ENCODE data around the gene RNF115.
"Not testable (repeated sequence)": the region's sequence is repeated elsewhere in the genome, so short reads cannot be mapped to it uniquely, and the experiment has no call there.

Gene RNF115

DNA sequence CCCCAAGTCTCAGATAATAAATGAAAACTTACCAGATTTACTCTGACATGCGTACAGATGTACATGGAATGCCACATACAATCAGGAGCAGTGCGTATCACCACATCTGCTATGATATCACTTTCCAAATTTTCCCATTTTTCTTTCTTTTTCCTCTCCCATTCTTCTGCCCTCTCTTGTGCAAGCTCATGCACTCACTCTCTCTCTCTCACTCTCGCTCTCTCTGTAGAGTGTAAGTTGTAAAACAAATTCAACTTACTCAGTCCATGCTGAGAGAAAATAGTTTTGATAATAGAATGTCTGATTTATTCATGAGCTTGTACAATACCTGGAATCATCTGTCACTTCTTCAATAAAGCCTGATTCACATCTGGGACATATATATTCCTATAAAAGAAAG lies 35.3 kb downstream of the RNF115 start:
- H3K27me3 ChIP-seq = no peaks in the 10 kb centered on the region
- H3K9me3 ChIP-seq (replicated peaks in 1 of 11) = no peaks in the 10 kb centered on the region
- H4K20me1 ChIP-seq = peaks cover 0 to 27% (median 8%) of the 10 kb centered on the region in 11 experiments; a peak in 7 of 22 replicates
- TF ChIP-seq Cebpa-rat (IDR thresholded peaks at IDR 0.05) = no peak
- no peak overlapping the region for H3K9ac ChIP-seq
- no peaks in the 10 kb centered on the region for H3K4me1 ChIP-seq
- H3K27ac ChIP-seq = no peak overlapping the region
- H3K36me3 ChIP-seq = peaks cover 38 to 80% (median 60%) of the 10 kb centered on the region in 11 experiments
- no peak overlapping the region for H3K4me2 ChIP-seq
- no peak overlapping the region for H3K4me3 ChIP-seq

DNA sequence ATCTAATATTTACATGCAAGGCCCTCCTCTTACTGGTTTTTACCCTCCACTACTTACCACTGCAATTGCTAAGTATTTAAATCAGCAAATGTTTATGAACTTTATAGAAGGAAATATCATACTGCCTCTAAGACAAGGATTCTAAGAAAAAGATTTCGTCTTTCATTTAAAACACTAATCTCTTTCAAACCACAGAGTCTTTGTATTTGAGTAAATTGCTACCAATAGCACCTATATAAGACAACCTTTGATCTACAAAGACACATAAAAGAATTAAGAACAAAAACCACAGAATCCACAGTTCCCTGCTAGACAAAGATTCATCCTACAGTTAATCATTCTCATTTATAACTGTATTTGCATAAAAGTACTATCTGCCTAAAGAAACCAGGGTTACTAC lies 37.6 kb downstream of the RNF115 start:
- no peaks in the 10 kb centered on the region for H3K27me3 ChIP-seq
- H3K4me2 ChIP-seq = no peak overlapping the region
- H3K9ac ChIP-seq = no peak overlapping the region
- no peak overlapping the region for H3K4me3 ChIP-seq
- no peaks in the 10 kb centered on the region for H3K9me3 ChIP-seq (replicated peaks in 1 of 11)
- no peak for TF ChIP-seq Cebpa-rat (IDR thresholded peaks at IDR 0.05)
- H3K27ac ChIP-seq = no peak overlapping the region
- H3K4me1 ChIP-seq = no peaks in the 10 kb centered on the region
- peaks cover 35 to 82% (median 55%) of the 10 kb centered on the region in 11 experiments for H3K36me3 ChIP-seq
- H4K20me1 ChIP-seq = peaks cover 0 to 27% (median 5%) of the 10 kb centered on the region in 11 experiments; a peak in 6 of 22 replicates

DNA sequence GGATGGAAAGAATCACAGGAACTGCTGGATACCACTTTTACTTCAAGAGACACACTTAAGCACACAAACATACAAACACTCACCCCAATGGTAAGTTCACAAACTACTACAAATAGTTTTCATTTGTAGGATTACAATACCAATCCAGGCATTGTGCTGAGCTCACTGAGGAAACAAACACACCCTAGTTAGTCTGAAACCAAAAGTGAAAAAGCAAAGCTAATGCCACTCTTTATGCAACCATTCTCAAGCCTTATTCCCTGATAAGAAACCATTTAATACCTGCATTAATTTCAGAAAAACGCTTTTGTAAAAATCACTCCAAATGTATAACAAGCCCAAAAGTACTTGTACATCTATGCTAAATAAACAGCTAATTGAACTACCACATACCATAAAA lies 38.3 kb downstream of the RNF115 start:
- Histone ChIP-seq H4K20me1 (peaks cover 0 to 29% (median 5%) of the 10 kb centered on the region in 11 experiments; a peak in 6 of 22 replicates), H3K4me1 (no peaks in the 10 kb centered on the region), H3K27me3 (no peaks in the 10 kb centered on the region), H3K27ac (no peak overlapping the region), H3K9ac (no peak overlapping the region), H3K4me3 (no peak overlapping the region), H3K36me3 (peaks cover 39 to 86% (median 63%) of the 10 kb centered on the region in 11 experiments), H3K9me3 (replicated peaks in 1 of 11) (no peaks in the 10 kb centered on the region), H3K4me2 (no peak overlapping the region)
- no peak for TF ChIP-seq Cebpa-rat (IDR thresholded peaks at IDR 0.05)

DNA sequence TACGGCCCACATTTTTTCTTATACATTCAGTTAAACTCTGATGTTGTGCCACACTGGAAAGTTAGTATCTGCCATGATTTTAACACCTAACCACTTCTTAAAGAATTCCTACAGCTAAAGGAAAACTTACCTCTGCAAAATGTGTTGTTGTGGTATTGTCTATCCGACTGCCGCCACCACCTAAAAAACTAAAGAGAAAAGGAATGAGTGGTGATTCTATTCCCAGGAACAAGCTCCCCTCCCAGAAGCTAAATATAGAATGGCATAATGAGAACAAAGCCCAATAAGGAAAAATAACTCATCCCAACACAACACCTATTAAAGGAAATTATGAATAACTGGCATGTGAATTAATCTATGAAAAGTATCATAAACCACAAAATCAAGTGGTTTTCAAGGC lies 39.5 kb downstream of the RNF115 start:
- Histone ChIP-seq H3K27me3 (no peaks in the 10 kb centered on the region), H4K20me1 (peaks cover 0 to 27% (median 5%) of the 10 kb centered on the region in 11 experiments; a peak in 6 of 22 replicates), H3K4me3 (no peak overlapping the region), H3K4me2 (no peak overlapping the region), H3K9me3 (replicated peaks in 1 of 11) (no peaks in the 10 kb centered on the region), H3K36me3 (peaks cover 47 to 95% (median 71%) of the 10 kb centered on the region in 11 experiments), H3K4me1 (no peaks in the 10 kb centered on the region), H3K27ac (no peak overlapping the region), H3K9ac (no peak overlapping the region)
- no peak for TF ChIP-seq Cebpa-rat (IDR thresholded peaks at IDR 0.05)

DNA sequence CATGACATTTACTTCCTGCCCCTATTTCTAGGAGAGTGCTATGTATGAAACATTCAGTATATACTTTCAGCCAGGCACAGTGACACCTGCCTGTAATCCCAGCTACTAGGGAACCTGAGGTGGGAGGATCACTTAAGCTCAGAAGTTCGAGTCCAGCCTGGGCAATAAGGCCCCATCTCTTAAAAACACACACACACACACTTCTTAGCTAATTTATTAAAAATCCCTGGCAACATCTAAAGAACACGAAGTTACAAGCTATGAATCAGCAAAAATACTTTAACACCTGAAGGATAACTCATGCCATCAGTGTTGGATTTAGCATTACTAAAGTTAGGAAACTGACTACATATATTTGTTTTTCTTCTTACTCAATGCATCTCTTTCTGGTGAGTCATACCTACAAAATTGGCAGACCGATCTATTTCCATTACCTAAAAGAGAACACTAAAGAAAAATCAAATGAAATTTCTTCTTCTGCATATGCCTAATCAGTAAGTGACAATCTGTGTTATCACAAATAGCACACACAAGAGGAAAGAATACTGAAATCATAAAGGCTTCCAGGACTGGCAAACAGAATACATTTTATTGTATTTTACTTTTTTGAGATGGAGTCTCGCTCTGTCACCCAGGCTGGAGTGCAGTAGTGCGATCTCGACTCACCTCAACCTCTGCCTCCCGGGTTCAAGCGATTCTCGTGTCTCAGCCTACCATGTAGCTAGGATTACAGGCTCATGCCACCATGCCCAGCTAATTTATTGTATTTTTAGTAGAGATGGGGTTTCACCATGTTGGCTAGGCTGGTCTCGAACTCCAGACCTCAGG lies 41.4 kb downstream of the RNF115 start:
- Histone ChIP-seq H3K4me1 (no peaks in the 10 kb centered on the region), H3K27me3 (no peaks in the 10 kb centered on the region)

DNA sequence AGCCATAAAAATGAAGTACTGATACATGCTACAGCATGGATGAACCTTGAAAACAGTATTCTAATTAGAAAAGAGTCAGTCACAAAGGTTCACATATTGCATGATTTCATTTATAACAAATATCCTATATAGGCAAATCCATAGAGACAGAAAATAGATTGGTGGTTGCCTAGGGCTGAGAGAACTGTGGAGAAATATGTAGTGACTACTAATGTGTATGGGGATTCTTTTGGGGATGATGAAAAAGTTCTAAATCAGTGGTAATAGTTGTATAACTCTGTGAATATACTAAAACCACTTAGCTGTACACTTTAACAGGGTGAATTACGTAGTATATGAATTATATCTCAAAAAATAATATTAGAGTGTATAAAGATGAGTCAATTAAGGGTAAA lies 45.8 kb downstream of the RNF115 start:
- H3K27me3 ChIP-seq = no peaks in the 10 kb centered on the region
- H3K4me1 ChIP-seq = no peaks in the 10 kb centered on the region
- no peak overlapping the region for H3K9ac ChIP-seq
- TF ChIP-seq Cebpa-rat (IDR thresholded peaks at IDR 0.05) = no peak
- H3K27ac ChIP-seq = no peak overlapping the region
- no peaks in the 10 kb centered on the region for H3K9me3 ChIP-seq (replicated peaks in 1 of 11)
- H3K4me3 ChIP-seq = no peak overlapping the region
- H3K36me3 ChIP-seq = peaks cover 41 to 90% (median 54%) of the 10 kb centered on the region in 11 experiments; a peak in 21 of 22 replicates
- H4K20me1 ChIP-seq = peaks cover 0 to 8% (median 0%) of the 10 kb centered on the region in 11 experiments; a peak in 3 of 22 replicates
- no peak overlapping the region for H3K4me2 ChIP-seq

More for the DNA sequence above, 41.4 kb downstream of the RNF115 start:
- Histone ChIP-seq H3K4me2 (no peak overlapping the region), H3K4me3 (no peak overlapping the region), H3K9me3 (replicated peaks in 1 of 11) (no peaks in the 10 kb centered on the region), H3K9ac (no peak overlapping the region), H4K20me1 (peaks cover 0 to 22% (median 0%) of the 10 kb centered on the region in 11 experiments; a peak in 5 of 22 replicates), H3K27ac (no peak overlapping the region), H3K36me3 (peaks cover 37 to 85% (median 64%) of the 10 kb centered on the region in 11 experiments)
- no peak for TF ChIP-seq Cebpa-rat (IDR thresholded peaks at IDR 0.05)

DNA sequence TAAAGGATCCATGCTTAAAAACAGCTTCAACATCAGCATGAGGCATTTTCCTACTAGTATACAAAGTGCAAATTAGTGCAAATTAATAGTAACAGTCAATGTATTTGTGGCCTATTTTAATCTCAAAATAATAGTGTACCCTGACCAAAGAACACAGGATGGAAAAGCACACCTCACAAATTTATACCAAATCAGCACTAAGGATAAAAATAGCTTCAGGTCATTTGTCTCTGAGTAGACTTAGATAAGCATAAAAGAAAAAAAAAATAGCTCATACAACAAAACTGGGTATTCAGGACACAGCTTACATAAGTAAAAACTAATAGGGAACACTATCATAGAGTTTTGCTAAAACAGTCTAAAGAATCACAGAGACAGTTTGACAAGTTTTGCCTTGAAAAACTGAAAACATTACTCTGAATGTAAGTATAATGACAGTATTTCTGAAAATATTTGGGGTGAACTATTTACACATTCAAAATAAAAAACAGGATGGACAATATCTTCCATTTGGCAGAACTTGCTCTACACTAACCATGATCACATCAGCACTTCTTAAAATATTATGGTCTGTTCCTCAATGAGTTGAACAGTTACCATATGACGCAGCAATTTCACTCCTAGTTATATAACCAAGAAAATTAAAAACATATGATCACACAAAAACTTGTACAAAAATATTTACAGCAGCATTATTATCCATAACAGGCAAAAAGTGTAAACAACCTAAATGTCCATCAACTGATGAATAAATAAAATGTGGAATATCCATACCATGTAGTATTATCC lies 46.3 kb downstream of the RNF115 start:
- Histone ChIP-seq H3K9me3 (replicated peaks in 1 of 11) (no peaks in the 10 kb centered on the region), H3K27ac (no peak overlapping the region), H3K4me1 (no peaks in the 10 kb centered on the region), H3K4me2 (no peak overlapping the region), H3K36me3 (peaks cover 37 to 90% (median 50%) of the 10 kb centered on the region in 11 experiments; a peak in 21 of 22 replicates), H3K4me3 (no peak overlapping the region), H4K20me1 (peaks cover 0 to 8% (median 0%) of the 10 kb centered on the region in 11 experiments; a peak in 3 of 22 replicates), H3K9ac (no peak overlapping the region), H3K27me3 (no peaks in the 10 kb centered on the region)
- no peak for TF ChIP-seq Cebpa-rat (IDR thresholded peaks at IDR 0.05)

DNA sequence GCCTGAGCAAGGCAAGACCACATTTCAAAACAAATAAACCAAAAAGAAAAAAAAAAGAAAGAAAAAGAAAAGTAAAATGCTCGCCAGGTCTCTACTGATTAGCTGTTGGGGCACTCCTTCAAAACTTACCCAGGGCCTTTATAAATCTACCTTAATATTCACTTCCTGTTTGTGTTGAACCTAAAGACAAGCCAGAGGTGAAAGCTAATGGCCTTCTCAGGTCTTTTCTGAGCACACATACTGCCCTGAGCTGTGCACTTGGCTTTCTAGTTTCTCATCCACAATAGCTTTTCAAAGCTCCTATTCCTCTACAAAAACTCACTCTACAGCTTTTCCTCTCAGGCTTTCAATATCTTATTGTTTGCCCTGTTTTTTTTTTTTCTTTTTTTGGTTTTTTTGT lies 50.5 kb downstream of the RNF115 start:
- no peaks in the 10 kb centered on the region for H3K27me3 ChIP-seq
- H4K20me1 ChIP-seq = peaks cover 0 to 5% (median 0%) of the 10 kb centered on the region in 11 experiments; a peak in 3 of 22 replicates
- H3K4me1 ChIP-seq = no peaks in the 10 kb centered on the region
- peaks cover 55 to 91% (median 65%) of the 10 kb centered on the region in 11 experiments for H3K36me3 ChIP-seq
- peaks cover 2 to 7% (median 3%) of the 10 kb centered on the region in 11 experiments for H3K9me3 ChIP-seq (replicated peaks in 1 of 11)
- no peak overlapping the region for H3K27ac ChIP-seq
- TF ChIP-seq Cebpa-rat (IDR thresholded peaks at IDR 0.05) = no peak
- H3K4me2 ChIP-seq = no peak overlapping the region
- H3K4me3 ChIP-seq = no peak overlapping the region
- no peak overlapping the region for H3K9ac ChIP-seq

DNA sequence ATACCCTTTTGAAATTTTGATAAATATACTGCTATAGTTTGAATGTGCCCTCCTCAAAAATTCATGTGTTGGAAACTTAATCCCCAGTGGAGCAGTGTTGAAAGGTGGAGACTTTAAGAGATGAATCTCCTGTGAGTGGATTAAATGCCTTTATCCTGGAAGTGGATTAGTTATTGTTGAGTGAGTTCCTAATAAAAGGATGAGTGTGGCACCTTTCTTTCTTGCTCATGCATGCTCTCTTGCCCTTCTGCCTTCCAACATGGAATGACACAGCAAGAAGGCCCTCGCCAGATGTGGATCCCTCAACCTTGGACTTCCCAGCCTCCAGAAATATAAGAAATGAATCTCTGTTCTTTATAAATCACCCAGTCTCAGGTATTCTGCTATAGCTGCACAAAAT lies 52.8 kb downstream of the RNF115 start:
- Histone ChIP-seq H3K27ac (no peak overlapping the region), H4K20me1 (no peaks in the 10 kb centered on the region)

DNA sequence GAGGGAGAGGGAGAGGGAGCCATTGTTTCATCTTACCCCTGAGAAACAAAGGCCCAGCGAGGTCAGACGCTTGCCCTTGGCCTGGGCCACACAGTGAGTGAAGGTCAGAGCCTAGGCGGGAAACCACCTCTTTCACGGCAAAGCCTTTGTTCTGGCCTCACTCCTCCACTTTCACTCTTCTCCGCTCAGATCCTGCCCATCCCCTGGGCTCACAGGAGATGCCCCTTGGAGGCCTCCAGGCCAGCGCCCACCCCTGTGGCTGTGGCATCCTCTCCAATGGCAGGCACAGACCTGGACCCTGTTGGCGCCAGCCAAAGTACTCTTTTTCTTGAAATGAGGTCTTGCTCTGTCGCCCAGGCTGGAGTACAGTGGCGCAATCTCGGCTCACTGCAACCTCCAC lies 55.9 kb downstream of the RNF115 start:
- not testable (repeated sequence) for H3K27ac ChIP-seq, H3K9ac ChIP-seq, H4K20me1 ChIP-seq, H3K4me1 ChIP-seq, H3K27me3 ChIP-seq, H3K4me3 ChIP-seq, H3K4me2 ChIP-seq
- H3K36me3 ChIP-seq = peaks cover 64 to 81% (median 74%) of the 10 kb centered on the region in 11 experiments
- H3K9me3 ChIP-seq (replicated peaks in 1 of 11) = peaks cover 32 to 45% (median 42%) of the 10 kb centered on the region in 11 experiments

More for the DNA sequence above, 52.8 kb downstream of the RNF115 start:
- no peak for TF ChIP-seq Cebpa-rat (IDR thresholded peaks at IDR 0.05)
- no peak overlapping the region for H3K4me3 ChIP-seq
- H3K9me3 ChIP-seq (replicated peaks in 1 of 11) = peaks cover 11 to 23% (median 18%) of the 10 kb centered on the region in 11 experiments
- no peak overlapping the region for H3K9ac ChIP-seq
- no peaks in the 10 kb centered on the region for H3K4me1 ChIP-seq
- H3K36me3 ChIP-seq = peaks cover 61 to 86% (median 74%) of the 10 kb centered on the region in 11 experiments
- H3K27me3 ChIP-seq = no peaks in the 10 kb centered on the region
- no peak overlapping the region for H3K4me2 ChIP-seq

DNA sequence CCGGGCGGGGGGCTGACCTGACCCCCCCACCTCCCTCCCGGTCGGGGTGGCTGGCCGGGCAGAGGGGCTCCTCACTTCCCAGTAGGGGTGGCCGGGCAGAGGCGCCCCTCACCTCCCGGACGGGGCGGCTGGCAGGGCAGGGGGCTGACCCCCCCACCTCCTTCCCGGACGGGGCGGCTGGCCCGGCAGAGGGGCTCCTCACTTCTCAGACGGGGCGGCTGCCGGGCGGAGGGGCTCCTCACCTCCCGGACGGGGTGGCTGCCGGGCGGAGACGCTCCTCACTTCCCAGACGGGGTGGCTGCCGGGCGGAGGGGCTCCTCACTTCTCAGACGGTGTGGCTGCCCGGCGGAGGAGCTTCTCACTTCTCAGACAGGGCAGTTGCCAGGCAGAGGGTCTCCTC lies 57.0 kb downstream of the RNF115 start:
- H4K20me1 ChIP-seq, H3K27ac ChIP-seq, H3K4me1 ChIP-seq, H3K9ac ChIP-seq, H3K4me2 ChIP-seq, H3K4me3 ChIP-seq, H3K27me3 ChIP-seq: not testable (repeated sequence)
- Histone ChIP-seq H3K36me3 (peaks cover 68 to 81% (median 76%) of the 10 kb centered on the region in 11 experiments), H3K9me3 (replicated peaks in 1 of 11) (peaks cover 42 to 56% (median 53%) of the 10 kb centered on the region in 11 experiments)

DNA sequence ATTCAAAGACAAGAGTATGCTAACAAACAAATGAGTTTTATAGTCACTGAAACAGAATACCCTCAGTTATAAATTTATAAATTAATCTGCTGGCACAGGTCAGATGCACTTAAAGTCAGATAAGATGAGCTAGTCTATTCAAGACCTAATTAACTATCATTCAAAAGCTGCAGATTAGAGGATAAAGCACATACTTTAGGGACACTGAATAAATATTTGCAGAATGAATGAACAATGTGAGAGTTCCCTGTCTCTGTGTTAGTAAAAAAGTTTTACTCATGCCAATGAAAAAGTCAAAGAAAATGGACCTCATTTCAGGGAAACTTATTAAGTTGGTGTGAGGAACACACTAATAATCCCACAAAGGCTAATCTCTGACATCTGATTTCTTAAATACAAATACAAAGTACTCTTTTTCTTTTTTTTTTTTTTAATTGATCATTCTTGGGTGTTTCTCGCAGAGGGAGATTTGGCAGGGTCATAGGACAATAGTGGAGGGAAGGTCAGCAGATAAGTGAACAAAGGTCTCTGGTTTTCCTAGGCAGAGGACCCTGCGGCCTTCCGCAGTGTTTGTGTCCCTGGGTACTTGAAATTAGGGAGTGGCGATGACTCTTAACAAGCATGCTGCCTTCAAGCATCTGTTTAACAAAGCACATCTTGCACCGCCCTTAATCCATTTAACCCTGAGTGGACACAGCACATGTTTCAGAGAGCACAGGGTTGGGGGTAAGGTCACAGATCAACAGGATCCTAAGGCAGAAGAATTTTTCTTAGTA lies 58.1 kb downstream of the RNF115 start:
- not testable (repeated sequence) for H3K4me2 ChIP-seq, H3K4me3 ChIP-seq, H3K4me1 ChIP-seq, H3K9ac ChIP-seq, H3K27me3 ChIP-seq, H3K27ac ChIP-seq, H4K20me1 ChIP-seq
- Histone ChIP-seq H3K36me3 (peaks cover 68 to 81% (median 76%) of the 10 kb centered on the region in 11 experiments), H3K9me3 (replicated peaks in 1 of 11) (peaks cover 54 to 68% (median 64%) of the 10 kb centered on the region in 11 experiments)

Data from BLaER1 treated with 17β-estradiol and CSF1 and Interleukin-3, amounts not matched to agents 10 nM and 100 nM (cell line).